Lower leg skin (tissue), 3 donors: ENCODE measurements around the gene SLC25A26.

Experiments
- POLR2A ChIP-seq, 2 donors: fragments of 450-650 bp; IDR thresholded peaks; one replicate each; pipeline ENCODE4 v1.6.1; 2016 to 2017; ENCODE audit warnings: antibody characterized with exemption in 2 of 2, mild to moderate bottlenecking in 1 of 2, moderate library complexity in 1 of 2
- TF ChIP-seq, protein P1 (sequence below), 3 donors: fragments of 450-650 bp; IDR thresholded peaks; one replicate each; pipeline ENCODE4 v1.5.1; 2016; ENCODE audit warnings: antibody characterized with exemption in 3 of 3, mild to moderate bottlenecking in 3 of 3, moderate library complexity in 2 of 3

DNA sequence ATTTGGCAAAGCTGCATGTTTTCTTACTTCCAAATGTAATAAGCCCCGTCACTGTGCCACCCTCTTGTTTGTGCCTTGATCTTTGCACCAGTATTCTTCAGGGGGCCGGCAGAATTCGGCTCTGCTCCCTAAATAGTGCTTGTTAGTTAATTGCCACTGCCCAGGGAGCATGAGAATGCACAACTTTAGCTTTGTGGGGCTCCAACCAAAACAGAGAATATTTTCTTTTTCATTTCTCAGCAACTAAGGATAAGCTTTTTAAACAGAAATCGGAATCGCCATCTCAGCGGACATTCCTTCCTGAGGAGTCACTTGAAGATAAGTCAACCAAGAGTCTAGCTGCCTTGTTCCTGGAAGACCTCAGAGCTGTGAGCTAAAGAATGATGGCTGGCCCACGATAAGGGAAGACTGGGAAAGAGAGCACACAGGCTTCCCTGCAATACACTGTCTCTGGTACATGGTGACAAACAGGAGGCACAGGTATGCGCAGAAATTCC is 174.0 kb downstream of the SLC25A26 start:
- TF ChIP-seq, protein P1, sequence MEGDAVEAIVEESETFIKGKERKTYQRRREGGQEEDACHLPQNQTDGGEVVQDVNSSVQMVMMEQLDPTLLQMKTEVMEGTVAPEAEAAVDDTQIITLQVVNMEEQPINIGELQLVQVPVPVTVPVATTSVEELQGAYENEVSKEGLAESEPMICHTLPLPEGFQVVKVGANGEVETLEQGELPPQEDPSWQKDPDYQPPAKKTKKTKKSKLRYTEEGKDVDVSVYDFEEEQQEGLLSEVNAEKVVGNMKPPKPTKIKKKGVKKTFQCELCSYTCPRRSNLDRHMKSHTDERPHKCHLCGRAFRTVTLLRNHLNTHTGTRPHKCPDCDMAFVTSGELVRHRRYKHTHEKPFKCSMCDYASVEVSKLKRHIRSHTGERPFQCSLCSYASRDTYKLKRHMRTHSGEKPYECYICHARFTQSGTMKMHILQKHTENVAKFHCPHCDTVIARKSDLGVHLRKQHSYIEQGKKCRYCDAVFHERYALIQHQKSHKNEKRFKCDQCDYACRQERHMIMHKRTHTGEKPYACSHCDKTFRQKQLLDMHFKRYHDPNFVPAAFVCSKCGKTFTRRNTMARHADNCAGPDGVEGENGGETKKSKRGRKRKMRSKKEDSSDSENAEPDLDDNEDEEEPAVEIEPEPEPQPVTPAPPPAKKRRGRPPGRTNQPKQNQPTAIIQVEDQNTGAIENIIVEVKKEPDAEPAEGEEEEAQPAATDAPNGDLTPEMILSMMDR (IDR thresholded peaks at IDR 0.05) = no peak
- TF ChIP-seq POLR2A (IDR thresholded peaks at IDR 0.05) = no peak
